Stimulated activated CD8-positive, alpha-beta memory T cell treated with anti-CD3 and anti-CD28 coated beads, Interleukin-12 subunit alpha, Interleukin-12 subunit beta, amount 100 ng/mL, for 24 hours (primary cell): ENCODE results near the gene C1QB.

Experiments
- DNase-seq: peaks from one replicate; pipeline ENCODE4 v3.0.0-alpha.2; 2020; ENCODE audit errors: extremely low read depth

Gene C1QB

GRCh38 chr1:22652881-22653316 is at the start of gene C1QB:
TSS of gene C1QB (plus strand) at chr1:22653236. CDS start at chr1:22659463, 6,227 bp downstream.
- DNase-seq, result no peak

- no peak for DNase-seq
Measured at GRCh38 chr1:22606161-22606560, 46.9 kb upstream of the C1QB start.

GRCh38 chr1:22607154-22607553 is 45.9 kb upstream of the C1QB start:
- DNase-seq, result no peak

GRCh38 chr1:22608361-22608760 is 44.7 kb upstream of the C1QB start:
- no peak for DNase-seq

GRCh38 chr1:22609291-22609690 is 43.7 kb upstream of the C1QB start:
- DNase-seq, result no peak

- no peak for DNase-seq
Measured at GRCh38 chr1:22611530-22611947, 41.5 kb upstream of the C1QB start.

- no peak for DNase-seq
Measured at GRCh38 chr1:22612671-22613571, 40.1 kb upstream of the C1QB start.

- DNase-seq, result no peak
Measured at GRCh38 chr1:22613572-22613918, 39.5 kb upstream of the C1QB start.

GRCh38 chr1:22613951-22614350 is 39.1 kb upstream of the C1QB start:
- DNase-seq, result no peak

GRCh38 chr1:22615886-22616285 is 37.1 kb upstream of the C1QB start:
- no peak for DNase-seq

- DNase-seq, result no peak
Measured at GRCh38 chr1:22616571-22616970, 36.5 kb upstream of the C1QB start.

- DNase-seq, result no peak
Measured at GRCh38 chr1:22618056-22618455, 35.0 kb upstream of the C1QB start.

GRCh38 chr1:22619252-22619651 is 33.8 kb upstream of the C1QB start:
- no peak for DNase-seq

GRCh38 chr1:22619798-22620197 is 33.2 kb upstream of the C1QB start:
- no peak for DNase-seq

GRCh38 chr1:22621761-22622160 is 31.3 kb upstream of the C1QB start:
- no peak for DNase-seq

GRCh38 chr1:22625262-22625925 is 27.6 kb upstream of the C1QB start:
- DNase-seq, result no peak

- no peak for DNase-seq
Measured at GRCh38 chr1:22626237-22627157, 26.5 kb upstream of the C1QB start.

GRCh38 chr1:22627331-22627730 is 25.7 kb upstream of the C1QB start:
- no peak for DNase-seq

- no peak for DNase-seq
Measured at GRCh38 chr1:22628698-22629444, 24.2 kb upstream of the C1QB start.

GRCh38 chr1:22629886-22630285 is 23.1 kb upstream of the C1QB start:
- DNase-seq, result no peak

- DNase-seq, result no peak
Measured at GRCh38 chr1:22633697-22634463, 19.2 kb upstream of the C1QB start.
